PC-9 (cell line): Measurements from ENCODE around the gene DPH2. TPM values are rescaled to one million over a fixed set of nuclear protein-coding genes. Genes with fewer than 3 reads are reported as not detected.

Experiments used
- BruUV-seq: library from RNA; stranded (reverse); fragments of 400-500 nt; replicated peaks from 2 replicates; lab custom pipeline; 2021; lab: Mats Ljungman, UMichigan
- CTCF ChIA-PET: fragments of 300-600 bp; sonication (Branson Sonifier 250); formaldehyde crosslinking; loops from one replicate; lab custom pipeline; 2022; ENCODE audit warnings: antibody characterized with exemption; lab: Charles Lee
- POLR2A ChIA-PET: fragments of 300-600 bp; sonication (Branson Sonifier 250); formaldehyde crosslinking; loops from one replicate; lab custom pipeline; 2022; ENCODE audit warnings: antibody characterized with exemption; ENCODE audit not compliant: unreplicated experiment; lab: Charles Lee
- DNase-seq, 2 experiments: peaks; one replicate each; pipeline versions ENCODE4 v3.0.0 to v3.0.0-alpha.2; 2015 to 2022; ENCODE audit warnings: mixed read lengths in 1 of 2
- H2AFZ ChIP-seq: fragments of 200-600 bp; sonication (generic); 2 replicates; pipeline ENCODE4 v1.8.1; 2017; ENCODE audit warnings: antibody characterized with exemption
- H3F3A ChIP-seq: fragments of 200-600 bp; sonication (generic); 2 replicates; pipeline ENCODE4 v1.8.1; 2017; ENCODE audit warnings: antibody characterized with exemption, mild to moderate bottlenecking, low read depth; ENCODE audit not compliant: insufficient read depth
- H3K27ac ChIP-seq: fragments of 200-600 bp; sonication (generic); 2 replicates; pipeline ENCODE4 v1.6.1; 2016; ENCODE audit warnings: mixed run types
- H3K27me3 ChIP-seq: fragments of 200-600 bp; sonication (generic); 2 replicates; pipeline ENCODE4 v1.6.1; 2016; ENCODE audit warnings: low read depth, mixed run types; ENCODE audit not compliant: insufficient read depth
- H3K36me3 ChIP-seq: fragments of 200-600 bp; sonication (generic); 2 replicates; pipeline ENCODE4 v1.6.1; 2016; ENCODE audit warnings: low read depth, mixed run types
- H3K4me1 ChIP-seq: fragments of 200-600 bp; sonication (generic); replicated peaks from 2 replicates; pipeline ENCODE4 v1.6.1; 2016; ENCODE audit warnings: mixed run types; ENCODE audit not compliant: insufficient read depth
- H3K4me2 ChIP-seq: fragments of 200-600 bp; sonication (generic); 2 replicates; pipeline ENCODE4 v1.6.1; 2017; ENCODE audit warnings: mixed run types
- H3K4me3 ChIP-seq: fragments of 200-600 bp; sonication (generic); 2 replicates; pipeline ENCODE4 v1.6.1; 2016; ENCODE audit warnings: mixed run types
- H3K79me2 ChIP-seq: fragments of 200-600 bp; sonication (generic); 2 replicates; pipeline ENCODE4 v1.6.1; 2017; ENCODE audit warnings: low read depth, mixed run types
- H3K9me2 ChIP-seq: fragments of 200-600 bp; sonication (generic); 2 replicates; pipeline ENCODE4 v1.8.1; 2017; ENCODE audit warnings: mild to moderate bottlenecking; ENCODE audit not compliant: insufficient read depth
- H3K9me3 ChIP-seq: fragments of 200-600 bp; sonication (generic); 2 replicates; pipeline ENCODE4 v1.8.1; 2016; ENCODE audit warnings: low read depth; ENCODE audit not compliant: insufficient read depth
- H4K20me1 ChIP-seq: fragments of 200-600 bp; sonication (generic); 2 replicates; pipeline ENCODE4 v1.8.1; 2017; ENCODE audit not compliant: insufficient read depth
- CTCF ChIP-seq: fragments of 200-600 bp; sonication (generic); conservative IDR thresholded peaks from 2 replicates; pipeline ENCODE4 v1.6.1; 2017; ENCODE audit warnings: mixed run types, antibody characterized with exemption, mild to moderate bottlenecking, moderate library complexity
- EZH2 ChIP-seq: fragments of 200-600 bp; sonication (generic); IDR thresholded peaks from 2 replicates; pipeline ENCODE4 v1.8.0; 2017; ENCODE audit warnings: antibody characterized with exemption, low read depth
- intact Hi-C: fragments of 100-400 bp; cut with micrococcal nuclease; formaldehyde crosslinking; loops from one replicate; pipeline ENCODE4 v1.10.0; 2022; ENCODE audit not compliant: unreplicated experiment
- total RNA-seq: library from RNA; stranded (reverse); gene quantifications from 2 replicates; pipeline ENCODE4 v1.2.3, GENCODE V29; 2021

Gene DPH2
- total RNA-seq, 1 experiment from 2014 or later = 37.8 TPM

- Histone ChIP-seq H3K79me2 (0 out of 2 replicates have a peak, but pooled peaks cover 7% of the 10 kb centered on the region), H3K4me2 (peak within 1 kb of the TSS; percentile 95), H3K9me3 (peaks cover 2% of the 10 kb centered on the region; the same call in 1 of the 2 replicates), H4K20me1 (no peaks in the 10 kb centered on the region), H3K9me2 (no peaks in the 10 kb centered on the region), H3K4me3 (peak within 1 kb of the TSS; percentile 90), H2AFZ (peak within 1 kb of the TSS; percentile 85), H3K4me1 (peaks cover 49% of the 10 kb centered on the region), H3K27ac (peak within 1 kb of the TSS; percentile 84), H3K27me3 (no peaks in the 10 kb centered on the region), H3K36me3 (no peaks in the 10 kb centered on the region), H3F3A (peaks cover 46% of the 10 kb centered on the region; the same call in 1 of the 2 replicates)
- ChIA-PET CTCF (interaction anchor here (0.6 to 4.0 kb wide), 13 partner anchors 10 to 172 kb away, joined by 3 to 185 read pairs (median 4); partner anchors contain the start of gene DPH2), POLR2A (interaction anchor here (0.6 to 1.3 kb wide), 5 partner anchors 42 to 225 kb away, joined by 3 to 11 read pairs (median 4); no protein-coding TSS in a partner anchor)
- no peak for TF ChIP-seq CTCF
- no peak for TF ChIP-seq EZH2
- peak; percentile 62 to 80 for DNase-seq
- no TSS peak for BruUV-seq
- intact Hi-C loops = loop anchor here (1.0 to 2.0 kb wide), 8 partner anchors 75 to 707 kb away; partner anchors contain the start of gene ST3GAL3
These were observed 36.3 kb upstream of the DPH2 start, which contains the start of gene ARTN for GRCh38 chr1:43933386-43934100. ARTN (plus strand) TSS chr1:43933801; CDS start chr1:43935657, 1,856 bp downstream.

GRCh38 chr1:43934101-43934985, 35.5 kb upstream of the DPH2 start:
- TF ChIP-seq EZH2 (no peak), CTCF (peak; percentile 90)
- intact Hi-C loops = loop anchor here (1.0 to 2.0 kb wide), 7 partner anchors 76 to 708 kb away; partner anchors contain the start of gene ST3GAL3
- ChIA-PET POLR2A (interaction anchor here (0.6 to 1.3 kb wide), 6 partner anchors 81 to 284 kb away, joined by 3 to 12 read pairs (median 8); partner anchors contain the start of gene KDM4A), CTCF (interaction anchor here (0.6 to 4.0 kb wide), 22 partner anchors 9 to 1355 kb away, joined by 3 to 185 read pairs (median 5); partner anchors contain the start of genes KDM4A and PTPRF)
- Histone ChIP-seq H3K4me1 (peaks cover 43% of the 10 kb centered on the region), H4K20me1 (no peaks in the 10 kb centered on the region), H3K4me3 (peak overlapping the region; percentile 90), H3K27ac (peak overlapping the region; percentile 84), H3K9me3 (no peaks in the 10 kb centered on the region), H3K27me3 (no peaks in the 10 kb centered on the region), H3F3A (peaks cover 38% of the 10 kb centered on the region; the same call in 1 of the 2 replicates), H2AFZ (peak overlapping the region; percentile 85; the same call in 1 of the 2 replicates), H3K4me2 (peak overlapping the region; percentile 95), H3K36me3 (no peaks in the 10 kb centered on the region), H3K79me2 (0 out of 2 replicates have a peak, but pooled peaks cover 7% of the 10 kb centered on the region), H3K9me2 (no peaks in the 10 kb centered on the region)
- DNase-seq = peak; percentile 64 to 90
- BruUV-seq = TSS peak; percentile 46
